K562 (cell line): ENCODE results near the gene TMEM43. TPM values are rescaled to one million over a fixed set of nuclear protein-coding genes. Genes with fewer than 3 reads are reported as not detected.

Experiments used
- CBFA2T3 ChIP-seq: fragments of 450-650 bp; IDR thresholded peaks from 2 replicates; pipeline ENCODE4 v1.6.1; 2017
- DNMT1 ChIP-seq: fragments of 450-650 bp; IDR thresholded peaks from 2 replicates; pipeline ENCODE4 v1.6.1; 2016; ENCODE audit warnings: antibody characterized with exemption, mild to moderate bottlenecking
- HDGF ChIP-seq: fragments of 450-650 bp; IDR thresholded peaks from 2 replicates; pipeline ENCODE4 v1.6.1; 2016
- IFI16 ChIP-seq: fragments of 250-450 bp; sonication (Bioruptor Pico); IDR thresholded peaks from 2 replicates; pipeline ENCODE4 v2.1.2; 2022; ENCODE audit warnings: mild to moderate bottlenecking, inconsistent platforms
- NR2F6 ChIP-seq: fragments of 450-650 bp; formaldehyde crosslinking; IDR thresholded peaks from 2 replicates; pipeline ENCODE4 v1.4.0; 2020; ENCODE audit warnings: mild to moderate bottlenecking
- NUFIP1 ChIP-seq: fragments of 450-650 bp; IDR thresholded peaks from 2 replicates; pipeline ENCODE4 v1.6.1; 2018; ENCODE audit not compliant: partially characterized antibody
- PRPF4 ChIP-seq: fragments of 200-400 bp; formaldehyde crosslinking; IDR thresholded peaks from one replicate; pipeline ENCODE4 v1.6.1; 2017; ENCODE audit warnings: low read length, low read depth, mild to moderate bottlenecking; ENCODE audit not compliant: insufficient read depth, poor library complexity, severe bottlenecking
- SIRT6 ChIP-seq: IDR thresholded peaks from one replicate; pipeline ENCODE4 v1.6.1; 2012; ENCODE audit warnings: low read depth, mild to moderate bottlenecking, control low read depth, inconsistent platforms, low read length, moderate library complexity
- SMARCB1 ChIP-seq: IDR thresholded peaks from 2 replicates; pipeline ENCODE4 v1.6.1; 2011; ENCODE audit warnings: improper control_type of control experiment, low read depth; ENCODE audit not compliant: insufficient read length
- TOE1 ChIP-seq, 2 experiments: fragments of 450-650 bp in 1 of 2; sonication (generic) in 1 of 2; formaldehyde crosslinking in 1 of 2; IDR thresholded peaks; 2 replicates each; pipeline versions ENCODE4 v1.7.1 to v1.8.0; 2016 to 2022; ENCODE audit warnings: borderline replicate concordance in 2 of 2, mild to moderate bottlenecking in 2 of 2, antibody characterized with exemption in 1 of 2, inconsistent platforms in 1 of 2, low read depth in 1 of 2, missing genetic modification reagents in 1 of 2, moderate library complexity in 1 of 2
- ZC3H8 ChIP-seq: fragments of 450-650 bp; IDR thresholded peaks from 2 replicates; pipeline ENCODE4 v1.6.1; 2017
- ZNF175 ChIP-seq: fragments of 200-800 bp; sonication (Bioruptor generic); IDR thresholded peaks from 2 replicates; pipeline ENCODE4 v1.6.1; 2016; ENCODE audit warnings: low read depth, mild to moderate bottlenecking, missing genetic modification characterization, missing compliant biosample characterization
- ZNF24 ChIP-seq: fragments of 450-650 bp; IDR thresholded peaks from 2 replicates; pipeline ENCODE4 v1.6.1; 2016
- ZNF263 ChIP-seq: sonication (generic); formaldehyde crosslinking; IDR thresholded peaks from 2 replicates; pipeline ENCODE4 v1.8.0; 2022; ENCODE audit warnings: mild to moderate bottlenecking, missing genetic modification reagents, borderline replicate concordance
- polyA plus RNA-seq, 8 experiments: library from polyadenylated mRNA; depleted of rRNA in 4 of 8; stranded (reverse) in 5 of 8; unstranded in 3 of 8; fragments of >200 nt; fragmentation: Nextera tagmentation in 2 of 8; fragmentation: Illumina TruSeq in 1 of 8; extraction: Ambion mirVana in 2 of 8; extraction: Trizol in 1 of 8; gene quantifications; 2 replicates each; pipeline versions ENCODE4 v1.2.1 to v1.2.3, GENCODE V29; 2011 to 2014; ENCODE audit warnings: inconsistent platforms in 1 of 8, missing spikeins in 1 of 8
- total RNA-seq, 7 experiments: library from RNA; depleted of rRNA in 6 of 7; stranded (reverse); fragments of >200 nt in 6 of 7; fragmentation: Illumina TruSeq in 2 of 7; extraction: Trizol in 2 of 7; gene quantifications; 2 replicates each; pipeline versions ENCODE4 v1.2.1 to v1.2.3, GENCODE V29; 2011 to 2021; ENCODE audit warnings: low replicate concordance in 1 of 7
- TF ChIP-seq, protein P1 (sequence below), 2 experiments: fragments of 450-650 bp in 1 of 2; sonication (generic) in 1 of 2; formaldehyde crosslinking in 1 of 2; IDR thresholded peaks; 2 replicates each; pipeline versions ENCODE4 v1.7.1 to v1.9.0; 2016 to 2022; ENCODE audit warnings: inconsistent platforms in 1 of 2, mild to moderate bottlenecking in 1 of 2, missing genetic modification reagents in 1 of 2
- TF ChIP-seq, protein P2 (sequence below): IDR thresholded peaks from 2 replicates; pipeline ENCODE4 v1.6.1; 2016; ENCODE audit warnings: missing genetic modification characterization, missing compliant biosample characterization

The TMEM43 gene
- total and polyA plus RNA-seq, 9 of the 15 experiments (the other 6 are each of a cell fraction or from before 2014, with no cell fraction given), result 16.7 to 46.1 (median 35.7) TPM

DNA sequence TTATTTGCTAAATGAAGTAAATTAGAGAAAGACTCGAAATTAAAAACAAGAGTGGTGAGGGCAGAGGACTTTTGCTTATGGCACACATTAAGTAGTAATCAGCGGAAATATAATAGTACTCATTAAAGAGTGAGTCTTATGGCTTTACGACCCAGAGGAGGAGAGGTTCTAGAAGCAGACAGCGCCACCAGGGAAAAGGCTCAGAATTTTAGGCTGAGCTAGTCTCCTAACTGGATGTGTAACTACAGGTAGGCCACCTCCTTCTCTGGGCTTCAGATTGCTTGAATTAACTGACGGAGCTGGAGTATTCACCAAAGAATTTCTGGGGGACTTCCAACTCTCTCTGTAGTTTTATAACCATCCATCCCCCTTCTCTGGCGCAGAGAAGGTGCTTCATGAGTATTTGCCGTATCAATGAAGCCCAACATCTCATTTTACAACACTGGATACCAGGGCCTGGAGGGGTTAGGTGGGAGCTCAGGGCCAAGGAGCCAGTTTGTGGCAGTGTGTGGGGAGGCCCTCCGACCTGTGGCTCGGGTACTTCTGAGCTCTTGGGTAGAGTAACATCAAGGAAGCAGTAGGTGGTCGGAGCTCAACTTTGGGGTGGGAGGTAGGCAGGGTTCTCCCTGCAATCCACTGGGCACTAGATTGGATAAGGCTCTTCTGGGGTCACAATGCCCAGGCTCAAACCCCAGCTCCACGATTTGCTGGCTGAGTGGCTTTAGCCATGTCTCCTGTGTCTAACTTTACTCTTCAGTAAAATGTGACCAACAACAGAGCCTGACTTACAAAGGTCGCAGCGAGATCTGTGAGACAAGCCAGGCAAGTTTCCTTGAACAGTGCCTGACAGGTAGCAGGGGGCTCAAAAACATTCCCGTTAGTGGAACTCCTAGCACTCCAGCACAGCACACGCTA is 1.3 kb upstream of the TMEM43 start (continued):
- TF ChIP-seq, protein P1, sequence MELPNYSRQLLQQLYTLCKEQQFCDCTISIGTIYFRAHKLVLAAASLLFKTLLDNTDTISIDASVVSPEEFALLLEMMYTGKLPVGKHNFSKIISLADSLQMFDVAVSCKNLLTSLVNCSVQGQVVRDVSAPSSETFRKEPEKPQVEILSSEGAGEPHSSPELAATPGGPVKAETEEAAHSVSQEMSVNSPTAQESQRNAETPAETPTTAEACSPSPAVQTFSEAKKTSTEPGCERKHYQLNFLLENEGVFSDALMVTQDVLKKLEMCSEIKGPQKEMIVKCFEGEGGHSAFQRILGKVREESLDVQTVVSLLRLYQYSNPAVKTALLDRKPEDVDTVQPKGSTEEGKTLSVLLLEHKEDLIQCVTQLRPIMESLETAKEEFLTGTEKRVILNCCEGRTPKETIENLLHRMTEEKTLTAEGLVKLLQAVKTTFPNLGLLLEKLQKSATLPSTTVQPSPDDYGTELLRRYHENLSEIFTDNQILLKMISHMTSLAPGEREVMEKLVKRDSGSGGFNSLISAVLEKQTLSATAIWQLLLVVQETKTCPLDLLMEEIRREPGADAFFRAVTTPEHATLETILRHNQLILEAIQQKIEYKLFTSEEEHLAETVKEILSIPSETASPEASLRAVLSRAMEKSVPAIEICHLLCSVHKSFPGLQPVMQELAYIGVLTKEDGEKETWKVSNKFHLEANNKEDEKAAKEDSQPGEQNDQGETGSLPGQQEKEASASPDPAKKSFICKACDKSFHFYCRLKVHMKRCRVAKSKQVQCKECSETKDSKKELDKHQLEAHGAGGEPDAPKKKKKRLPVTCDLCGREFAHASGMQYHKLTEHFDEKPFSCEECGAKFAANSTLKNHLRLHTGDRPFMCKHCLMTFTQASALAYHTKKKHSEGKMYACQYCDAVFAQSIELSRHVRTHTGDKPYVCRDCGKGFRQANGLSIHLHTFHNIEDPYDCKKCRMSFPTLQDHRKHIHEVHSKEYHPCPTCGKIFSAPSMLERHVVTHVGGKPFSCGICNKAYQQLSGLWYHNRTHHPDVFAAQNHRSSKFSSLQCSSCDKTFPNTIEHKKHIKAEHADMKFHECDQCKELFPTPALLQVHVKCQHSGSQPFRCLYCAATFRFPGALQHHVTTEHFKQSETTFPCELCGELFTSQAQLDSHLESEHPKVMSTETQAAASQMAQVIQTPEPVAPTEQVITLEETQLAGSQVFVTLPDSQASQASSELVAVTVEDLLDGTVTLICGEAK (IDR thresholded peaks at IDR 0.05), result no peak
- TF ChIP-seq, protein P1 (CRISPR knock-in tag; IDR thresholded peaks at IDR 0.05), result no peak
- TF ChIP-seq ZNF263 (CRISPR knock-in tag), result no peak
- TF ChIP-seq ZNF175 (CRISPR knock-in tag), result no peak
- TF ChIP-seq SMARCB1, result no peak
- no peak; the same call in 1 of the 2 replicates for TF ChIP-seq TOE1 (IDR thresholded peaks at IDR 0.05; ENCODE audit: borderline replicate concordance)
- TF ChIP-seq TOE1 (CRISPR knock-in tag; IDR thresholded peaks at IDR 0.05; ENCODE audit: borderline replicate concordance, low read depth), result no peak
- no peak for TF ChIP-seq IFI16
- TF ChIP-seq HDGF, result 0 out of 2 replicates have a peak, but pooled peaks have one; percentile 49
- TF ChIP-seq, protein P2, sequence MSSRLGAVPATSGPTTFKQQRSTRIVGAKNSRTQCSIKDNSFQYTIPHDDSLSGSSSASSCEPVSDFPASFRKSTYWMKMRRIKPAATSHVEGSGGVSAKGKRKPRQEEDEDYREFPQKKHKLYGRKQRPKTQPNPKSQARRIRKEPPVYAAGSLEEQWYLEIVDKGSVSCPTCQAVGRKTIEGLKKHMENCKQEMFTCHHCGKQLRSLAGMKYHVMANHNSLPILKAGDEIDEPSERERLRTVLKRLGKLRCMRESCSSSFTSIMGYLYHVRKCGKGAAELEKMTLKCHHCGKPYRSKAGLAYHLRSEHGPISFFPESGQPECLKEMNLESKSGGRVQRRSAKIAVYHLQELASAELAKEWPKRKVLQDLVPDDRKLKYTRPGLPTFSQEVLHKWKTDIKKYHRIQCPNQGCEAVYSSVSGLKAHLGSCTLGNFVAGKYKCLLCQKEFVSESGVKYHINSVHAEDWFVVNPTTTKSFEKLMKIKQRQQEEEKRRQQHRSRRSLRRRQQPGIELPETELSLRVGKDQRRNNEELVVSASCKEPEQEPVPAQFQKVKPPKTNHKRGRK (tag), result no peak
- TF ChIP-seq NR2F6 (CRISPR knock-in tag), result no peak
- TF ChIP-seq PRPF4, result no peak
- TF ChIP-seq ZNF24, result no peak
- TF ChIP-seq NUFIP1, result no peak
- no peak for TF ChIP-seq CBFA2T3
- TF ChIP-seq DNMT1, result no peak
- TF ChIP-seq SIRT6, result no peak
- no peak for TF ChIP-seq ZC3H8
